H1 (cell line): Measurements from ENCODE around the gene CDRT4. TPM values are rescaled to one million over a fixed set of nuclear protein-coding genes. Genes with fewer than 3 reads are reported as not detected.

Source experiments
- CTCF ChIA-PET: fragments of 300-600 bp; sonication (Branson Sonifier 250); formaldehyde crosslinking; loops from one replicate; lab custom pipeline; 2021; ENCODE audit not compliant: partially characterized antibody; lab: Charles Lee
- POLR2A ChIA-PET: fragments of 300-600 bp; sonication (Branson Sonifier 250); formaldehyde crosslinking; loops from one replicate; lab custom pipeline; 2021; ENCODE audit warnings: inconsistent platforms; ENCODE audit not compliant: partially characterized antibody; lab: Charles Lee
- DNase-seq, 2 experiments: peaks; one replicate each; pipeline versions ENCODE4 v3.0.0 to v3.0.0-alpha.2; 2010 to 2022; ENCODE audit warnings: low spot score in 2 of 2, low read depth in 1 of 2, mixed read lengths in 1 of 2
- FAIRE-seq: peaks from 2 replicates; lab custom pipeline; 2011; peaks lifted over from hg19 to GRCh38; lab: Jason Lieb, UNC
- H2AFZ ChIP-seq: 2 replicates; pipeline ENCODE4 v1.8.1; 2012; ENCODE audit warnings: low read length, inconsistent platforms
- H2AK5ac ChIP-seq: 2 replicates; pipeline ENCODE4 v1.6.1; 2013; ENCODE audit warnings: low read depth, low read length
- H2BK120ac ChIP-seq: replicated peaks from 2 replicates; pipeline ENCODE3; 2013; ENCODE audit warnings: low read depth, low read length, inconsistent platforms
- H2BK12ac ChIP-seq: 2 replicates; pipeline ENCODE4 v1.6.1; 2013; ENCODE audit warnings: low read depth, low read length
- H2BK15ac ChIP-seq: 2 replicates; pipeline ENCODE4 v1.6.1; 2013; ENCODE audit warnings: low read length
- H2BK20ac ChIP-seq: 2 replicates; pipeline ENCODE4 v1.6.1; 2013; ENCODE audit warnings: low read length
- H2BK5ac ChIP-seq: 2 replicates; pipeline ENCODE4 v1.6.1; 2013; ENCODE audit warnings: low read depth, low read length
- H3K14ac ChIP-seq: 2 replicates; pipeline ENCODE4 v1.6.1; 2013; ENCODE audit warnings: inconsistent platforms; ENCODE audit not compliant: insufficient read length
- H3K18ac ChIP-seq: 2 replicates; pipeline ENCODE4 v1.6.1; 2013; ENCODE audit warnings: low read length; ENCODE audit errors: extremely low read depth
- H3K23ac ChIP-seq: 2 replicates; pipeline ENCODE4 v1.6.1; 2013; ENCODE audit warnings: inconsistent platforms; ENCODE audit not compliant: insufficient read length
- H3K23me2 ChIP-seq: 2 replicates; pipeline ENCODE4 v1.6.1; 2013; ENCODE audit warnings: low read depth, low read length
- H3K27ac ChIP-seq: 2 replicates; pipeline ENCODE4 v1.6.1; 2011; ENCODE audit warnings: low read depth, low read length, inconsistent platforms
- H3K27me3 ChIP-seq, 4 experiments: replicated peaks in 1 of 4; 1 replicate in 1 of 4; 2 replicates in 3 of 4; pipeline versions ENCODE4 v1.6.1 to v1.8.1; 2011 to 2013; ENCODE audit warnings: low read length in 3 of 4, mild to moderate bottlenecking in 3 of 4, inconsistent platforms in 2 of 4, mixed read lengths in 2 of 4, moderate library complexity in 1 of 4; ENCODE audit not compliant: control insufficient read depth in 3 of 4, insufficient read depth in 3 of 4; ENCODE audit errors: extremely low read depth in 1 of 4
- H3K36me3 ChIP-seq, 4 experiments: 2 replicates each; pipeline versions ENCODE4 v1.6.1 to v1.8.1; 2011 to 2013; ENCODE audit warnings: mild to moderate bottlenecking in 4 of 4, low read length in 3 of 4, moderate library complexity in 2 of 4, control low read depth in 1 of 4, inconsistent platforms in 1 of 4; ENCODE audit not compliant: insufficient read depth in 4 of 4, control insufficient read depth in 2 of 4
- H3K4ac ChIP-seq: replicated peaks from 2 replicates; pipeline ENCODE3; 2013; ENCODE audit warnings: low read length, low read depth, mixed read lengths, inconsistent platforms; ENCODE audit not compliant: insufficient read length
- H3K4me1 ChIP-seq, 4 experiments: replicated peaks in 1 of 4; 1 replicate in 1 of 4; 2 replicates in 3 of 4; pipeline versions ENCODE4 v1.6.1 to v1.8.1; 2011 to 2013; ENCODE audit warnings: low read length in 3 of 4, inconsistent platforms in 2 of 4, mixed read lengths in 1 of 4; ENCODE audit not compliant: insufficient read depth in 4 of 4, control insufficient read depth in 3 of 4
- H3K4me2 ChIP-seq, 2 experiments: 2 replicates each; pipeline versions ENCODE4 v1.6.1 to v1.8.1; 2011 to 2013; ENCODE audit warnings: low read depth in 2 of 2, low read length in 2 of 2, control low read depth in 1 of 2, inconsistent platforms in 1 of 2, mild to moderate bottlenecking in 1 of 2; ENCODE audit not compliant: insufficient read depth in 1 of 2
- H3K4me3 ChIP-seq, 4 experiments: fragments of 200-600, 300-600 bp in 1 of 4; sonication (generic), shearing (Covaris generic), sonication (Bioruptor Twin) in 1 of 4; 2 replicates each; pipeline versions ENCODE4 v1.5.1 to v1.8.1; 2011 to 2016; ENCODE audit warnings: low read length in 4 of 4, low read depth in 3 of 4, control low read depth in 2 of 4, inconsistent platforms in 2 of 4, mild to moderate bottlenecking in 2 of 4, mixed read lengths in 1 of 4, moderate library complexity in 1 of 4; ENCODE audit not compliant: insufficient read depth in 2 of 4; ENCODE audit errors: extremely low read depth in 1 of 4
- H3K56ac ChIP-seq: replicated peaks from 2 replicates; pipeline ENCODE3; 2013; ENCODE audit warnings: low read depth, mild to moderate bottlenecking, mixed read lengths, low read length, inconsistent platforms; ENCODE audit not compliant: insufficient read length
- H3K79me1 ChIP-seq: 2 replicates; pipeline ENCODE4 v1.6.1; 2013; ENCODE audit warnings: low read depth, low read length, control low read depth
- H3K79me2 ChIP-seq, 2 experiments: 2 replicates each; pipeline versions ENCODE4 v1.6.1 to v1.8.1; 2012 to 2013; ENCODE audit warnings: low read length in 2 of 2, mild to moderate bottlenecking in 2 of 2, inconsistent platforms in 1 of 2; ENCODE audit not compliant: insufficient read depth in 2 of 2, control insufficient read depth in 1 of 2
- H3K9ac ChIP-seq, 4 experiments: replicated peaks in 1 of 4; 1 replicate in 1 of 4; 2 replicates in 3 of 4; pipeline versions ENCODE4 v1.6.1 to v1.8.1; 2011 to 2013; ENCODE audit warnings: low read depth in 3 of 4, low read length in 3 of 4, control low read depth in 2 of 4, mild to moderate bottlenecking in 2 of 4, moderate library complexity in 2 of 4, inconsistent platforms in 1 of 4; ENCODE audit errors: extremely low read depth in 1 of 4
- H3K9me3 ChIP-seq, 2 experiments: 2 replicates each; pipeline versions ENCODE4 v1.6.1 to v1.8.1; 2012 to 2013; ENCODE audit warnings: mild to moderate bottlenecking in 2 of 2, moderate library complexity in 2 of 2, control low read depth in 1 of 2, inconsistent platforms in 1 of 2, low read depth in 1 of 2, low read length in 1 of 2, mixed read lengths in 1 of 2; ENCODE audit not compliant: insufficient read depth in 2 of 2
- H4K20me1 ChIP-seq, 2 experiments: replicated peaks in 1 of 2; 2 replicates each; pipeline versions ENCODE3 to v1.8.1; 2011 to 2013; ENCODE audit warnings: inconsistent platforms in 2 of 2, low read length in 2 of 2, mild to moderate bottlenecking in 1 of 2; ENCODE audit not compliant: insufficient read depth in 2 of 2, control insufficient read depth in 1 of 2
- H4K5ac ChIP-seq: 2 replicates; pipeline ENCODE4 v1.6.1; 2013; ENCODE audit warnings: low read length, low read depth, mixed read lengths, inconsistent platforms; ENCODE audit not compliant: insufficient read length
- H4K8ac ChIP-seq: 2 replicates; pipeline ENCODE4 v1.8.0; 2013; ENCODE audit warnings: mild to moderate bottlenecking, moderate library complexity, low read length, inconsistent platforms; ENCODE audit not compliant: insufficient read depth; ENCODE audit errors: extremely low read depth
- H4K91ac ChIP-seq: replicated peaks from 2 replicates; pipeline ENCODE3; 2013; ENCODE audit warnings: low read length, mixed read lengths, inconsistent platforms; ENCODE audit not compliant: insufficient read length
- HDAC6 ChIP-seq: IDR thresholded peaks from one replicate; pipeline ENCODE4 v1.7.1; 2012; ENCODE audit warnings: low read depth, mild to moderate bottlenecking, inconsistent platforms, low read length, moderate library complexity
- whole genome bisulfite sequencing, 2 experiments: shearing (Covaris generic) in 1 of 2; methylation state at CpG; one replicate each; pipeline versions ENCODE4 v1.1.6 to v1.1.7; 2013 to 2015; ENCODE audit warnings: low lambda C conversion rate in 2 of 2, mixed read lengths in 2 of 2, inconsistent platforms in 1 of 2, low coverage in 1 of 2, missing lambda C conversion rate in 1 of 2; ENCODE audit not compliant: insufficient replicate concordance in 2 of 2, insufficient coverage in 1 of 2, insufficient read length in 1 of 2; ENCODE audit errors: extremely low coverage in 1 of 2, missing lambda C conversion rate in 1 of 2; 5-methylcytosine and 5-hydroxymethylcytosine counted together
- polyA plus RNA-seq, 7 experiments: library from polyadenylated mRNA; depleted of rRNA in 3 of 7; stranded (reverse) in 5 of 7; unstranded in 2 of 7; fragments of >200 nt in 5 of 7; fragments of 200-250 nt in 2 of 7; gene quantifications; 1 replicate in 5 of 7; 2 replicates in 1 of 7; 4 replicates in 1 of 7; pipeline versions ENCODE4 v1.2.1 to v1.2.3, GENCODE V29; 2011 to 2013; ENCODE audit warnings: missing spikeins in 2 of 7, mixed read lengths in 2 of 7
- total RNA-seq: library from RNA; stranded (reverse); fragmentation: NEBNext Ultra II Directional; extraction: Animal tissue kit (Norgen Biotek cat#: 25700); gene quantifications from 2 replicates; pipeline ENCODE4 v1.2.1, GENCODE V29; 2021

Gene CDRT4
- total and polyA plus RNA-seq, 2 of the 8 experiments (the other 6 are each of a cell fraction or from before 2014, with no cell fraction given), result 2.6 to 5.6 TPM

- Histone ChIP-seq H4K5ac (no peak overlapping the region), H4K20me1 (peaks cover 0 to 13% of the 10 kb centered on the region in 2 experiments), H3K9ac (no peak overlapping the region), H2BK5ac (no peak overlapping the region), H3K23me2 (peaks cover 10% of the 10 kb centered on the region), H3K36me3 (no peaks in the 10 kb centered on the region; a peak in 1 of 8 replicates), H4K8ac (no peak overlapping the region), H3K4me3 (no peak overlapping the region), H3K27me3 (0 out of 7 replicates have a peak, but pooled peaks cover 0 to 3% (median 0%) of the 10 kb centered on the region in 4 experiments), H3K27ac (no peak overlapping the region), H3K4ac (no peak overlapping the region), H3K56ac (no peak overlapping the region), H3K23ac (no peak overlapping the region), H2AFZ (no peak overlapping the region), H2BK120ac (no peak overlapping the region), H3K4me1 (peaks cover 0 to 7% (median 4%) of the 10 kb centered on the region in 4 experiments; a peak in 4 of 7 replicates), H3K79me1 (peaks cover 8% of the 10 kb centered on the region; the same call in 1 of the 2 replicates), H3K9me3 (no peaks in the 10 kb centered on the region), H2AK5ac (no peak overlapping the region), H3K14ac (no peak overlapping the region), H3K4me2 (no peak overlapping the region), H2BK12ac (no peak overlapping the region), H4K91ac (no peak overlapping the region), H3K79me2 (no peaks in the 10 kb centered on the region), H2BK15ac (no peak overlapping the region), H3K18ac (no peak overlapping the region), H2BK20ac (no peak overlapping the region)
- FAIRE-seq (no peak), DNase-seq (no peak)
- 68% methylated on average over 4 of the region's 4 CpGs; no CpG with 5 or more reads in 1 of the 2 experiments for WGBS, 2 experiments
- CTCF ChIA-PET, result interaction anchor here (0.7 to 1.5 kb wide), 2 partner anchors 33 to 35 kb away, joined by 3 read pairs; no protein-coding TSS in a partner anchor
- TF ChIP-seq HDAC6, result no peak
- POLR2A ChIA-PET, result interaction anchor here (0.8 kb wide), 1 partner anchor 10 kb away, joined by 3 read pairs; no protein-coding TSS in a partner anchor
Observed at GRCh38 chr17:15468126-15468525, 705 bp upstream of the CDRT4 start.
